Erythroblast (primary cell): ENCODE measurements around the gene ADCK1.

Source experiments
- GATA1 ChIP-seq: IDR thresholded peaks from 2 replicates; pipeline ENCODE4 v1.6.1; 2011; ENCODE audit warnings: low read depth, mild to moderate bottlenecking, control low read depth, low read length, moderate library complexity
- POLR2A ChIP-seq: IDR thresholded peaks from 2 replicates; pipeline ENCODE4 v1.6.1; 2011; ENCODE audit warnings: mild to moderate bottlenecking, low read length

DNA sequence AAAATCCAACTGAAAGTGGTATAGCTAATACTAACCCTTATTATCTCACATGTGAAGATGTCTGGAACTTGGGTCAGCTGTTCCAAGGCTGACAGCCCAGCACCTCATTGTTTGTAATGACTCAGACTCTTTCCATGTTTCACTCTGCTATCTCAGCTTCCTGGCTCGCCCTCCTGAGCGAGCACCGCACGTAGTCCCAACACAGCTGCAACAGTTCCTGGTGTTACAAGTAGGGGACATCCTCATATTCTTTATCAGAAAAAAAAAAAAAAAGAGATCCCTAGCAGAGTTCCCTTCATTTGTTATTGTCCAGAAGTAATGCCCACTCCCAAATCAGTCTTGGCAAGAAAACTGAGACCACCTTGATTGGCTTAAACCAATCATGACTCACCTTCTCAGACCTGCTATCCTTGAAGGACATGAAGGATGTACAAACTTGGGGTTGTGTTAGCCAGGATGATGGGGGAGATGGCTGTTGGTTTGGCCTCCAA, 92.5 kb downstream of the ADCK1 start:
- TF ChIP-seq POLR2A (no peak), GATA1 (no peak)
